Keratinocyte (primary cell): ENCODE results near the gene BAZ2B. TPM values are rescaled to one million over a fixed set of nuclear protein-coding genes. Genes with fewer than 3 reads are reported as not detected.

Source experiments
- DNase-seq: peaks from one replicate; pipeline ENCODE4 v3.0.0-alpha.2; 2011; ENCODE audit warnings: low read depth, missing footprints, low spot score
- FAIRE-seq: peaks from 2 replicates; lab custom pipeline; 2011; peaks lifted over from hg19 to GRCh38; lab: Jason Lieb, UNC
- H2AFZ ChIP-seq: 2 replicates; pipeline ENCODE4 v1.6.0; 2012; ENCODE audit warnings: low read length, control low read depth, inconsistent platforms; ENCODE audit not compliant: control insufficient read depth
- H3K27ac ChIP-seq: 2 replicates; pipeline ENCODE4 v1.5.1; 2011; ENCODE audit warnings: low read length; ENCODE audit not compliant: control insufficient read depth, insufficient read depth
- H3K27me3 ChIP-seq: 3 replicates; pipeline ENCODE4 v1.6.0; 2011; ENCODE audit warnings: low read length; ENCODE audit not compliant: control insufficient read depth, insufficient read depth; ENCODE audit errors: extremely low read depth
- H3K36me3 ChIP-seq, 2 experiments: 2 replicates in 1 of 2; 3 replicates in 1 of 2; pipeline ENCODE4 v1.5.1; 2011; ENCODE audit warnings: low read length in 2 of 2, mild to moderate bottlenecking in 1 of 2; ENCODE audit not compliant: control insufficient read depth in 2 of 2, insufficient read depth in 2 of 2; ENCODE audit errors: extremely low read depth in 1 of 2
- H3K4me1 ChIP-seq: 3 replicates; pipeline ENCODE4 v1.5.1; 2011; ENCODE audit warnings: low read length; ENCODE audit not compliant: control insufficient read depth, insufficient read depth; ENCODE audit errors: extremely low read depth
- H3K4me2 ChIP-seq: 3 replicates; pipeline ENCODE4 v1.6.0; 2011; ENCODE audit warnings: low read depth, low read length; ENCODE audit not compliant: control insufficient read depth, insufficient read depth; ENCODE audit errors: extremely low read depth
- H3K4me3 ChIP-seq, 3 experiments: fragments of 200-600 bp in 1 of 3; sonication (generic) in 1 of 3; 2 replicates in 2 of 3; 3 replicates in 1 of 3; pipeline ENCODE4 v1.5.1; 2011 to 2016; ENCODE audit warnings: low read length in 3 of 3, mild to moderate bottlenecking in 3 of 3, control low read depth in 2 of 3, inconsistent platforms in 1 of 3, low read depth in 1 of 3, mixed read lengths in 1 of 3, mixed run types in 1 of 3, moderate library complexity in 1 of 3; ENCODE audit not compliant: control insufficient read depth in 2 of 3, insufficient read depth in 2 of 3; ENCODE audit errors: extremely low read depth in 1 of 3
- H3K79me2 ChIP-seq: 2 replicates; pipeline ENCODE4 v1.6.0; 2012; ENCODE audit warnings: low read length; ENCODE audit not compliant: control insufficient read depth, insufficient read depth
- H3K9ac ChIP-seq: 3 replicates; pipeline ENCODE4 v1.6.0; 2011; ENCODE audit warnings: low read length; ENCODE audit not compliant: control insufficient read depth, insufficient read depth; ENCODE audit errors: extremely low read depth
- H3K9me1 ChIP-seq: 3 replicates; pipeline ENCODE4 v1.6.0; 2011; ENCODE audit warnings: low read length; ENCODE audit not compliant: control insufficient read depth, insufficient read depth; ENCODE audit errors: extremely low read depth
- H3K9me3 ChIP-seq: 2 replicates; pipeline ENCODE4 v1.5.1; 2012; ENCODE audit warnings: low read depth, low read length; ENCODE audit not compliant: control insufficient read depth
- H4K20me1 ChIP-seq: 3 replicates; pipeline ENCODE4 v1.6.0; 2011; ENCODE audit warnings: low read length; ENCODE audit not compliant: control insufficient read depth, insufficient read depth; ENCODE audit errors: extremely low read depth
- CTCF ChIP-seq, 3 experiments: IDR thresholded peaks in 1 of 3; conservative IDR thresholded peaks in 1 of 3; optimal IDR thresholded peaks in 1 of 3; 2 replicates in 2 of 3; 3 replicates in 1 of 3; pipeline versions ENCODE3 to v1.5.1; 2011; ENCODE audit warnings: low read length in 3 of 3, mild to moderate bottlenecking in 3 of 3, moderate library complexity in 2 of 3, control low read depth in 1 of 3, inconsistent platforms in 1 of 3; ENCODE audit not compliant: insufficient read depth in 2 of 3; ENCODE audit errors: extremely low read depth in 1 of 3
- EZH2 ChIP-seq: IDR thresholded peaks from one replicate; pipeline ENCODE4 v1.6.1; 2012; ENCODE audit warnings: inconsistent platforms, mild to moderate bottlenecking, low read length, moderate library complexity
- dilution Hi-C: fragments of 300-500 bp; cut with MboI; formaldehyde crosslinking; loops from one replicate; pipeline ENCODE4 v1.7.0; 2020; ENCODE audit warnings: low sequenced_read_pairs; ENCODE audit not compliant: extremely low pct_ligation_motif_present
- polyA plus RNA-seq, 5 experiments: library from polyadenylated mRNA; depleted of rRNA in 3 of 5; stranded (reverse) in 3 of 5; stranded (forward) in 1 of 5; unstranded in 1 of 5; fragments of >200 nt; gene quantifications; 1 replicate in 1 of 5; 2 replicates in 3 of 5; 3 replicates in 1 of 5; pipeline versions ENCODE4 v1.2.1 to v1.2.3, GENCODE V29; 2011 to 2012; ENCODE audit warnings: missing spikeins in 2 of 5, low read depth in 1 of 5, low replicate concordance in 1 of 5

Gene BAZ2B
- polyA plus RNA-seq, 1 donor (not counting 4 experiments of a cell fraction or from before 2014, with no cell fraction given), result 27.0 TPM

DNA sequence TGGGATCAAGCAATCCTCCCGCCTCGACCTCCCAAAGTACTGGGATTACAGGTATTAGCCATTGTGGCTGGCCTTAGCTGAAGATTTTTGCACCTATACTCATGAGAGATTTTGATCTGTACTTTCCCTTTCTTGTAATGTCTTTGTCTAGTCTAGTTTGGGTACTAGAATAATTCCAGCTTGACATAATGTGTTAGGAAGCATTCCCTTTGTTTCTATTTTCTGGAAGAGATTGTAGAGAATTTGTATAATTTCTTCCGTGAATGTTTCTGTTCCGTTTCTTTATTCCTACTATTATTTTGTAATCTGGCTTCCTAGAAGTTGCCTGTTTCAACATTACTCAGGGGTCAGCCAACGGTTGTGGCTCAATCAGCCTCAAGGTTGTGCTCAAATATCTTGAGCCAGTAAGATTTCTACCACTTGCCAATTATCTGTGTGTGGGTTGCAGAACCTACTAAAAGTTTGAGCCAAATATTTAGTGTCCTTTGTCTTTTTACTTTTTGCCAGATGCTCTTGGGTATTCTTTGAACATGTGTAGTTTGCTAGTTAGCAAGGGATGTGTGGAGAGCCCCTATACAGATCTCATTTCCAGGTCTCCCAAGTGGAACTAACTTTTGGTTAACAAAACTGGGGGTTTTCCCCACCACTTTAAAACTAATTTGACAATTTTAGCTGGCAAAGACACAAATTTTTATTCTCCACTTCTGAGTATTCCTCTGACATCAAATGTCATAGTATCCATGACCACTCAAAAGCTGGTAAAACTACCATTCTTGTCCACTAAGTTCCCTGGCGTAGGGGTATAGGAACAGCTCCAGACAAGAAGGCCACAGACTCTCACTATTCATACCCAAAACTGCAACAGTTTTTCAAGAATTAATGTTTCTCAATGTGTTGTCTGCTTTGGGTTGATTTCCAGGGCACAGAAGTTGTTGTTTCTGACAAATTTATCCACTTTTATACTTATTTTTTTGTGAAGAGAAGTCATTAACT, 42.8 kb upstream of the BAZ2B start:
- dilution Hi-C loops, result no loop called here
- H3K4me2 ChIP-seq, result no peak overlapping the region
- no peak overlapping the region for H3K9ac ChIP-seq
- no peaks in the 10 kb centered on the region for H3K36me3 ChIP-seq
- H3K9me3 ChIP-seq, result no peaks in the 10 kb centered on the region
- no peaks in the 10 kb centered on the region for H3K27me3 ChIP-seq
- no peaks in the 10 kb centered on the region for H3K9me1 ChIP-seq
- H4K20me1 ChIP-seq, result no peaks in the 10 kb centered on the region
- DNase-seq, result no peak
- H3K79me2 ChIP-seq, result no peaks in the 10 kb centered on the region
- no peak overlapping the region for H2AFZ ChIP-seq
- TF ChIP-seq EZH2 (no peak), CTCF (optimal IDR thresholded peaks at IDR 0.05 in 1 of 3, IDR thresholded peaks at IDR 0.05 in 1 of 3, conservative IDR thresholded peaks at IDR 0.05 in 1 of 3; ENCODE audit: extremely low read depth in 1 of 3, insufficient read depth in 2 of 3, low read length in 3 of 3) (no peak)
- FAIRE-seq, result no peak
- H3K4me3 ChIP-seq, result no peak overlapping the region
- H3K4me1 ChIP-seq, result no peaks in the 10 kb centered on the region
- H3K27ac ChIP-seq, result no peak overlapping the region

DNA sequence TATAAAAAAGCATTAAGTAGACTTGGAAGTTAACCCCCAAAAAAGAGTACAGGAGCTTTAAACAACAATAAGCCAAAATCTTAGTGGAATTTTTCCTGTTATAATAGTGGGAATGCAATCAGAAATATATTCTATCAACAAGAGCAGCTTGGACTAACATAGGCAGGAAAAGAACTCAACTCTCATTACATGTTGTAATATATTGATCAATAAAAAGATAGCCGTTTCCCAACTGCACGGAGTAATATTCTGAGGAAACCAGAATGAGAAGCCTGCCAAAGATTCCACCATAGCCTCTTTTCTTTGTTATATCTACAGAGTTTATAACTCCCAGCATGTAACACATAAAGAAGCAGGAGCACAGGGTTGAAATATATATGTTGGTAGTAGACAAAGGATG, 37.6 kb upstream of the BAZ2B start:
- dilution Hi-C loops, result no loop called here
- no peak overlapping the region for H3K9ac ChIP-seq
- H3K4me3 ChIP-seq, result no peak overlapping the region
- H3K27ac ChIP-seq, result no peak overlapping the region
- H3K4me1 ChIP-seq, result no peaks in the 10 kb centered on the region
- FAIRE-seq (no peak), DNase-seq (no peak)
- H3K79me2 ChIP-seq, result no peaks in the 10 kb centered on the region
- no peak overlapping the region for H3K4me2 ChIP-seq
- H2AFZ ChIP-seq, result no peak overlapping the region
- H4K20me1 ChIP-seq, result no peaks in the 10 kb centered on the region
- H3K36me3 ChIP-seq, result no peaks in the 10 kb centered on the region
- no peaks in the 10 kb centered on the region for H3K9me3 ChIP-seq
- TF ChIP-seq CTCF (optimal IDR thresholded peaks at IDR 0.05 in 1 of 3, IDR thresholded peaks at IDR 0.05 in 1 of 3, conservative IDR thresholded peaks at IDR 0.05 in 1 of 3; ENCODE audit: extremely low read depth in 1 of 3, insufficient read depth in 2 of 3, low read length in 3 of 3), result no peak
- TF ChIP-seq EZH2, result no peak
- H3K27me3 ChIP-seq, result no peaks in the 10 kb centered on the region
- no peaks in the 10 kb centered on the region for H3K9me1 ChIP-seq
